GM23338 (cell line): ENCODE measurements around the gene CLEC1A. TPM values are rescaled to one million over a fixed set of nuclear protein-coding genes. Genes with fewer than 3 reads are reported as not detected.

Experiments
- EZH2 ChIP-seq: fragments of 200-600 bp; sonication (generic); IDR thresholded peaks from one replicate; pipeline ENCODE4 v1.8.0; 2017; ENCODE audit warnings: antibody characterized with exemption, mild to moderate bottlenecking, low read depth; ENCODE audit not compliant: unreplicated experiment
- ZNF462 ChIP-seq: fragments of 250-450 bp; sonication (Bioruptor Pico); IDR thresholded peaks from 2 replicates; pipeline ENCODE4 v1.5.0; 2020; ENCODE audit warnings: mild to moderate bottlenecking, moderate library complexity
- polyA plus RNA-seq: library from polyadenylated mRNA; unstranded; fragments of >200 nt; fragmentation: Nextera tagmentation; extraction: Ambion mirVana; gene quantifications from 2 replicates; pipeline ENCODE4 v1.2.1, GENCODE V29; 2016
- total RNA-seq: library from RNA; depleted of rRNA; stranded (reverse); fragments of >200 nt; shearing (Covaris generic); gene quantifications from 2 replicates; pipeline ENCODE4 v1.2.3, GENCODE V29; 2014; rRNA removed

CLEC1A gene
- total and polyA plus RNA-seq, 2 experiments from 2014 or later: 1.1 TPM; not detected in 1

- TF ChIP-seq ZNF462 (no peak), EZH2 (no peak)
Measured at GRCh38 chr12:10021342-10021741, 77.4 kb downstream of the CLEC1A start (continued).

Other genes starting within 250 kb of the CLEC1A start
- gene CLEC2B, start 229.6 kb downstream of the CLEC1A start, total RNA-seq: not detected in 2 replicates
- gene CLEC2B, start 229.6 kb downstream of the CLEC1A start, polyA plus RNA-seq: not detected in 2 replicates
- gene KLRF2, start 217.5 kb downstream of the CLEC1A start, total RNA-seq: not detected in 2 replicates
- not detected in 2 replicates for gene KLRF2, start 217.5 kb downstream of the CLEC1A start, polyA plus RNA-seq
- gene CLEC2A, start 166.6 kb downstream of the CLEC1A start, total RNA-seq: not detected in 2 replicates
- gene CLEC2A, start 166.6 kb downstream of the CLEC1A start, polyA plus RNA-seq: not detected in 2 replicates
- gene CLEC12A, start 127.6 kb downstream of the CLEC1A start, total RNA-seq: not detected in 2 replicates
- gene CLEC12A, start 127.6 kb downstream of the CLEC1A start, polyA plus RNA-seq: not detected in 2 replicates
- not detected in 2 replicates for gene CLEC1B, start 99.9 kb downstream of the CLEC1A start, total RNA-seq
- gene CLEC1B, start 99.9 kb downstream of the CLEC1A start, polyA plus RNA-seq: not detected in 2 replicates
- not detected in 2 replicates for gene CLEC12B, start 88.4 kb downstream of the CLEC1A start, total RNA-seq
- gene CLEC12B, start 88.4 kb downstream of the CLEC1A start, polyA plus RNA-seq: not detected in 2 replicates
- not detected in 2 replicates for gene CLEC9A, start 68.3 kb downstream of the CLEC1A start, total RNA-seq
- not detected in 2 replicates for gene CLEC9A, start 68.3 kb downstream of the CLEC1A start, polyA plus RNA-seq
- not detected in 2 replicates for gene CLEC7A, start 31.2 kb upstream of the CLEC1A start, total RNA-seq
- 0.09 and 0.39 TPM in 2 replicates for gene CLEC7A, start 31.2 kb upstream of the CLEC1A start, polyA plus RNA-seq
- not detected in 2 replicates for gene OLR1, start 73.1 kb upstream of the CLEC1A start, total RNA-seq
- not detected in 2 replicates for gene OLR1, start 73.1 kb upstream of the CLEC1A start, polyA plus RNA-seq
- gene TMEM52B, start 80.0 kb upstream of the CLEC1A start, total RNA-seq: not detected in 2 replicates
- gene TMEM52B, start 80.0 kb upstream of the CLEC1A start, polyA plus RNA-seq: not detected in 2 replicates
- 60.9 and 77.8 TPM in 2 replicates for gene GABARAPL1, start 113.9 kb upstream of the CLEC1A start, total RNA-seq
- 35.7 and 36.5 TPM in 2 replicates for gene GABARAPL1, start 113.9 kb upstream of the CLEC1A start, polyA plus RNA-seq
- 0.03 TPM in 1 of 2 replicates, not detected in the other for gene KLRD1, start 208.9 kb upstream of the CLEC1A start, total RNA-seq
- gene KLRD1, start 208.9 kb upstream of the CLEC1A start, polyA plus RNA-seq: 0.02 and 0.27 TPM in 2 replicates